Activated CD4-positive, alpha-beta T cell treated with anti-CD3 and anti-CD28 coated beads, Interleukin-2, amount 50 U/mL, for 16 hours (primary cell): ENCODE data around the gene JAKMIP2.
"Not testable (repeated sequence)": the region's sequence is repeated elsewhere in the genome, so short reads cannot be mapped to it uniquely, and the experiment has no call there.

Experiments used
- DNase-seq: peaks from one replicate; pipeline ENCODE4 v3.0.0-alpha.2; 2020

JAKMIP2 gene

DNA sequence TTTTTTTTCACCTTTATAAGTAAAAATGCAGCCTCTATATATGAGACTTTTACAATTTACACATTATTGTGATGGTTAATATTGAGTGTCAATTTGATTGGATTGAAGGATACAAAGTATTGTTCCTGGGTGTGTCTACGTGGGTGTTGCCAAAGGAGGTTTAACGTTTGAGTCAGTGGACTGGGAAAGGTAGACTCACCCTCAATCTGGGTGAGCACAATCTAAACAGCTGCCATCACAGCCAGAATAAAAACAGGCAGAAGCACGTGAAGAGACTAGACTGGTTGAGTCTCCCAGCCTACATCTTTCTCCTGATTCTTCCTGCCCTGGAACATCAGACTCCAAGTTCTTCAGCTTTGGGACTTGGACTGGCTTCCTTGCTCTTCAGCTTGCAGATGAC, 139.9 kb downstream of the JAKMIP2 start:
- DNase-seq = no peak

DNA sequence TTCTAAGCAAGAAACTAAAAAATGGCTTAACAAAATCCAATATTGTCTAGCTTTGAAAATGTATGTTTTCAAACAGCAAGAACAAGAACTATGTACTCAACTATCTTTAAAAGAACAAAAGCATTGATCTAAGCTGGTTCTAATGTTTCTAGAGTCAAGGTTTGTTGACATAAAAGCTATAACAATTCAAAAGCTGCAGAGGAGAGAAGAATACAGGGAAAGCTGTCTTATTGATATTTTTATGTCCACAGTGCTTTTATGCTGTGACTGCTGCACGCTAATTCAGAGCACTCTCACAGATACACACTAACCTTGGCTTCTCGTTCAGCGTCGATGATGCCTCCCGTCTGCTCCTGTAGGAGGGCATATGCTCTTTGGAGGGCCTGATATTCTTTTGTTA, 143.2 kb downstream of the JAKMIP2 start:
- no peak for DNase-seq

DNA sequence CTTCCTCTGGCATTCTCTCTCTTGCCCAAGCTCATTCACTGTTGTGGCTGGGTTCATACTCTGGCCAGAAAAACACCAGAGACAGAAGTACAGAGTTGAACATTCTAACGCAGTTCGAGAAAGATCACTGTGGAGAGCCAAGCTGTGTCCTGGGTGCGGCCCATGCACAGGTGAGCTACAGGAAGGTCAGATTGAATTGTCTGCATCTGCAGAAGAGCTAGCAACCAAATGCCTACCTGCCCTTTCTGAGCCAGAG, 145.9 kb downstream of the JAKMIP2 start:
- no peak for DNase-seq

DNA sequence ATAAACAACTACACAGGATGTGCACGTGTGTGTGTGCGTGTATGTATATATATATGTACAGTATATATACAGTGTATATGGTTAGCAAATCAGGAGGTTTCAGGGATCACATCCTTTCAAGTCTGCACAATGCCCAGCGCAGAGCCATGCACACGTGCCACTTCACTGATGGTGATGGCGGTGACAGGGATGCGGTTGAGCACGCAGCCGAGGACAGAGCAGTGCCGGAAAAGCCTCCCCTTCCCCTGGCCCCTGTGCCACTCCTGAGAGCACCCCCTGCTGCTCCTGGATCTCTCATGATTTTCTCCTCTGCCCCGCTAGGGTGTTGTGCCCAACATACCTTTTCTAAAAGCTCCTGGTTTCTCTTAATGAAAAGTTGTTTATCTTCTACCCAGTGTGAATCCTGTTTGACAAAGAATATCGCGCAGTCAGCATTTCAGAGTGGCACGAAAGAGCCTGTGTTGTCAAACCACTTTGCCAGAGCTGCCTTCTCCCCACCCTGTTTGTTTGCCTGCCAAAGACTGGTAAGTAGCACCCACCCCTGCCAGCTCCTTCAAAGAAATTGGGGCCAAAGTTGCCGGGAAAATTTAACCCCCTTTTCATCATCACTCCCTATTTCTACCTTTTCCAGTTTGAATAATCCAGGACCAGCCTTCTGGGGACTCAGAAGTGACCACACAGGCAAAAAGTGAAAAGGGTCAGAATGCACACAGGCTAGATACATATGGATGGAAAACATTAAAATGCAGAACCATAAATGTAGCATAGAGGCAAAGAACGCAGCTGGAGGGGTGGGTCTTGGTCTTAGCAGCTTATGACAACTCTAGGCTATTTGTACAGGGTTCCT, 146.4 kb downstream of the JAKMIP2 start:
- no peak for DNase-seq

DNA sequence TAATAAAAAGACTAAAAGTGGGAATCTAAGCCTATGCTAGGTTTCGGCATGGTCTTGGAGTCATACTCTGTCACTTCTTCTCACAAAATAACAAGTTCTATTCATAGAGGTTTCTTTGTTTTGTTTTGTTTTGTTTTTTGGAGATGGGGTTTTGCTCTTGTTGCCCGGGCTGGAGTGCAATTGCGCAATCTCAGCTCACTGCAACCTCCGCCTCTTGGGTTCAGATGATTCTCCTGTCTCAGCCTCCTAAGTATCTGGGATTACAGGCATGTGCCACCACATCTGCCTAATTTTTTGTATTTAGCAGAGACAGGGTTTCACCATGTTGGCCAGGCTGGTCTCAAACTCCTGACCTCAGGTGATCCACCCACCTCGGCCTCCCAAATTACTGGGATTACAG, 147.1 kb downstream of the JAKMIP2 start:
- not testable (repeated sequence) for DNase-seq

DNA sequence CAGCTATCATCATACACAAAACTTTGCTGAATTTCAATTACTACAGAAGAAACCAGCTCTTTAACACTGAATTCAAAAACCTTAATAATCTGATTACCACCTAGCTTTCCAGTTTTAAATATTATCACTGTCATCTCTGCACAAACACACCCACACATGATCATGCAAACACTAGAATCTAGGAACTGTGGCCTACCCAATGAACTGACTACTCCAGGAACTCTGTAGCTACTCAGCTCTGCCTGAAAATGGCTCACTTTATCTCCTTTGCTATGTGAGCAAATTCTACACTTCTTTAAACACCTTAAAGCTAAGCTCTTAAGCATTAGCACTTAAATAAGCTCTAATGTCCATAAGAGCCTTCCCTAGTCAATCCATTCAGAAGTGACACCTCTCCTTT, 149.4 kb downstream of the JAKMIP2 start:
- no peak for DNase-seq

DNA sequence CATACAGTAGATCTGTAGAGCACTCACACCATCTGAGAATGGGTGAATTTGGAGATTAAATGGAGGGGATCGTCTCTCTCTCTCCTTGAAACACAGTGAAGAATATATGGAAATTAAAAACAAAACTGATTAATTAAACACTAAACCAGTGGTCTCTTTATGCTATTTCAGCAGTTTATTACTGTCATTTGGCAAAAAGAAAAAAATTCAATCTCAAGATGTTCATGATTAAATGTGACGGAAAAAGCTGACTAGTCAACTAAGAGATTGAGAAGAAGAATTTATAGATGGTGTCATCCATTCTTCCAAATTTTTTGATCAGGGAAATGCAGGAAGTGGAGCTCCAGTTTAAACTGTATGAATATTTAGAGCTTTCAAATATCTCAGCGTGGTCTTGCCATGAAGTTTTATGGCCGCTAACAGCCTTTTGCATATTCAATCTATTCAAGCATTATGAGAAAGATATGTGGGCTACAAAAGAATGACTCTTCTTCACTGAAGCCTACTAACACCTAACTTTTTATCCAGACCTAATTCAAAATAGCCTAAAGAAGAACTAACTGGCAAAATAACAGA, 151.0 kb downstream of the JAKMIP2 start:
- no peak for DNase-seq

DNA sequence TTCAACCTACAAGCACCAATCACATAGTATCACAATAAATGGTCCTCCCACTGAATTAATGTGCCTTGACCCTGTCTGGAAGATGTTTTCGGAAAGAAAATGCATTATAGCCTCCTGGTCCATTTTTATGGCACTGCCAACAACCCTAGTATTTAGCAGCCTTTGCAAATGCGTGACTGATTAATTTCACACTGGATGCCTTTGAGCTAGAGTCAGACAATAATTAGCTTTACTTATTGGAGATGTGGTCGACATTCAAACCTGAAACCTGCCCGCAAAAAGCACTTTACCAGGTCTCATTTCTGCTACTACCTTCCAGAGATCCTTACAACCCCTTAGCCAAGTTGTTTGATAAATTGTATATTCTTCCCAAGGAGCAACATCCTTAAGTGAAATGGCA, 153.3 kb downstream of the JAKMIP2 start:
- DNase-seq = no peak

DNA sequence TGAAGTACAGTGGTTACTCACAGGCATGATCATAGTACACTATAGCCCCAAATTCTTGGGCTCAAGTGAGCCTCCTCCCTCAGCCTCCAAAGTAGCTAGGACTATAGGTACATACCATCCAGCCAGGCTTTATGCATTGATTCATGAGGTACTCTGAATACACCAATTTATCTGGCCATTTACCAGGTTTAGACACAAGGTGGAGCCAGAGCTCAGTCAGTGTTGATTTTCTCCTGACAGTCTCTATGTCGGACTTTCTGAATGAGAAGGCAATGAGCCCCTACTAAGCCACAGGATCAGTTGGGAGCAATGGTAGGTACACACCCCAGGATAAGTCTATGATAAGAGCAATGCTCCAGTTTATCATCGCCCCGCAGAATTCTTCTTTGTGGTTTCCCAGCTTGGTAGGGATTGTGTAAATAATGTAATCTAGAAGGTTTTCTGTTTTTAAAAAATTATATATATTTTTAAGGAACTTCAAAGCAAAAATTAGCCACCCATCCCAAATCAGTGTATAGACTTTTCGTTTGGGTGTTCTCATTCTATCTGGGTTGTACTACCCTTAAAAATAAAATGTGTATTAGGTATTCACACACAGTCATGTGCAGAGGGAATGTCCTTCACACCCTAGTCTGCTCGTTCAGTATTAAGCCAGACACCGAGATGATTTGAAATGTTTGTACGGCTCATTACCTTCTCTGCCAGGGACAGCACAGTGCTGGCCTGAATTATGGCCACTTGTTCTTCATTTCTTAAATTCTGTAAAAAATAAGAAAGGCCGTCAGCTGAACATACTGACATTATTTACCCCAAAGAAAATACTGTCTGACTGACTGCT, 154.3 kb downstream of the JAKMIP2 start:
- peak; percentile 66 for DNase-seq

DNA sequence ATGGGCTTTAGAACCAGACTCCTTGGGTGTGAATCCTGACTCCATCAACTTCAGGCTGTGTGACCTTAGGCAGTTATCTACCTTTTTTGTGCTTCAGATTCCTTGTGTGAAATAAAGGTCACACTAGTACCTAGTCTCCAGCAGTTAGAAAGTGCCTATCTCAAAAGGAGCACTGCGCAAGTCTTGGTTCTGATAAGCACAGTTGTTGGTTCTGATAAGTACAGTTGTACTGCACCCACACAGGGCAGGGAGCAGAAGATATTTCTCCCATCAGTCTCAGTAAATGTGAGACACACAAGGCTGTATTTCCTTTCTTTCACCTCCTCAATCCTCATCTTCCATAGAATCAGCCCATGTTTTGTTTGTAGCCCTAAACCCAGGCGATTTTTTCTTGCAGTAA, 156.1 kb downstream of the JAKMIP2 start:
- DNase-seq = no peak

DNA sequence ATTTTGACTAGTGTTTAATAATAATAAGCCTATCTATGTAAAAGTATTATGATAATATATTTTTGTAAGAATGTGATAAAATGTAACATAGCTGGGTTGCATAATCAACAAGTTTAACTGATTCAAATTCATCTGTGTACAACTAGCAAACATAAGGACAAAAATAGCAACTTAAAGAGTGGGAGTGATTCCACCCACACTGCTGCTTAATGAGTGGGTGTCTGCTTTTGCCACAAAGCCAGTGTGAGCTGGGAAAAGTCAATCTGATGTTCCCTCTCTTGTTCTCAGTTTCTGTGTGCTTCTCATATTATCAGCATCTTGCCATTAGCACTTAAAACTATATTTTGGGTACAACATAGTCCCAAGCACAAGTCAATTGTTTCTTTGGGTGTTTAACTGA, 161.5 kb downstream of the JAKMIP2 start:
- DNase-seq = no peak

DNA sequence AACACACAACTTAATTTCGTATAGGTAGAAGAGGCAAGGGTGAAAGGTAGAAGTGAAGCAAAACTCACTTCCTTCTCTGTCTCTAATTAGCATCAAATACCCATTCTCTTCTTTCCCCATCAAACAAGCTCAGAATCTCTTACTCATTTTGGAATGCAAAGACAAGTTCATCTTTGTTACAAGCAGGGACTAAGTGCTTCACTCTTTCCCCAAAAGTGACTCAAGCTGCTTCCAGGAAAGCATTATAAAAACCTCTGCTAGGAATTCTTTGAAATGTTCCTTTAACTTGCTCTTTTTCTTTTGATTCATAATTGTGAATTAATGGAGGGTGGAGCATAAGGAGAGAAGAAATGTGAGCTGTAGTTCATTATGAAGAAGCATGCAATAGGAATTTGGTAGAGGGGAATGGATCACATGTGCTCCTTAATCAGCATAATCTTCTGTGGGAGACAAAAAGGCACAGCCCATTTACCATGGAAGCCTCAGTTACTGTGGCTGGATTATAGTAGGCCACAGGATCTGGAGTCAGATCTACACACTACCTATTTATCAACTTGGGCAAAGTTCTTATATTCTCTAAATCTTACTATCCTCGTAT, 163.1 kb downstream of the JAKMIP2 start:
- no peak for DNase-seq

DNA sequence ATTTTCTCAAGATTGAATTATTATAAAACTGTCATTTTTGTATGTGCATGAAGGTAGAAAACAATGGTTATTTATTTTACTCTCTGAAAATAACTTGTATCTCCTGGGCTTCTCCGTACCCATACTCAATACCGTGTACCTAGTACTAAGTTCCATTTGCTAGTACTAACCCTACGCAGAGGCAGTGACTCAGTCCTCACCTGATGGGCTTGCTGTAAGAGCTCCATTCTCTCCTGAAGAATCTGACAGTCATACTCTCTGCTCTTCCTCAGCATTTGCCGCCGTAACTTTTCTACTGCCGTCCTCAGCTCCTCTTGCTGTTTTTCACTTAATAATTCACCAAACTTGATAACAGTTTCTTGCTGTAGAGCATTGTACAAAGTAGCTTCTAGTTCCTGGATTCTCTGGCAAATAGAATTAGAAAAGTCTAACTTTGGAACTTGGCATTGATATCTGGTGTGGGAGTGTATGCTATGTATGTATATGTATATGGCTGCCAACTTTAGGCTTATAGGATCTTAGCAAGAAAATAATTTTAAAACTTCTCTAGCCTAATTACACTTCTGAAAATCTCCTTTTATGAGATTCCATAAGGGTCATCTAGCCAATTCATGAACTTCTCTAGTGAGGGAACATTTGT, 164.7 kb downstream of the JAKMIP2 start:
- DNase-seq = no peak

DNA sequence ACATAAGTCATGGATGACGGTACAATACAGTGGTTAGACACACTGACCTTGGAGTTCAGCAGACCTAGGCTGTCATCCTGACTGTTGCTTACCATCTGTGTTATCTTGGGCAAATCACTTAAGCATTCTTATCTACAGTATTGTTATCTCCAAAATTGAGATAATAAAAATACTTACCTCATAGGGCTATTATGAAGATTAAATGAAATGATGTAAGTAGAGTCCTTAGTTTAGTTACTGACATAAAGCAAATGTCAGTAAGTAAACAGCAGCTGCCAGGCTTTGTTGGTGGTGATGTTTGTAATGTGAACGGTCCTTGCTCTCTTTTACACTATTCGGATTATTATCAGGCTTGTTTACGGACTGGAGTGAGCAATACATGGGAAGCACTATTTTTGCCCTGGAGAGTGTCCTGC, 165.3 kb downstream of the JAKMIP2 start:
- no peak for DNase-seq

DNA sequence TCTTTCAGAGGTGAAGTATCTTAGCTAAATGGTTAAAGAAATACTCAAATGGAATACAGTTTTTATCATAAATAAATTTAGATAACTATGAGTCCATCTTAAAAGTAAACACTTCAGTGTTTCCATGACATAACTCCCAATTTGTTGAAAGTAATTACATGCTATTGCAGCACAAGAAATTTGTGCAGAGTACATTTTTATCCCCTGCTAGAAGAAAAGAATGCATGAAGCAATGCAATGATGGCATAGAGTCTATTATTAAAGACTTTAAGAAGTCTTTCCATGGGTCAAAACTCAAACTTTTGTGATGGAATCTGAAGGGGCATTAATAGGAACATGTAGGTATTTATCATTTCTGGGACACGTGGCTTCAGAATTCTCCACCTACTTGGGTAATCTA, 166.1 kb downstream of the JAKMIP2 start:
- DNase-seq = no peak

DNA sequence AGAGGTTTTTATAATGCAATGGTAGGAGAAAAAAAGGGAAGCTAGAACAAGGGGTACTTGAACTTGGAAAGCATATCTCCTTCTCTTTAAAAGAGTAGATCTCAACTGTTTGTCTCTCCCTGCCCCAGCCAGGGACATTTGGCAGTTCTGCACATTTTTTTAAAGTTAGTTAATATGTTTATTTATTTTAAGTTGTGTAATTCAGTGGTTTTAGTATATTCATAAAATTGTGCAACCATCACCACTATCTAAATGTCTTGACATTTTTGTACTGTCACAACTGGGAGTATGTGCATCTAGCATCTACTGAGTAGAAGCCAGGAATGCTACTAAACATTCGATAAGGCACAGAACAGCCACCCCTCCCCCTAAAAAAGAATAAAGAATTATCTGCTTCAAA, 169.2 kb downstream of the JAKMIP2 start:
- DNase-seq = no peak

DNA sequence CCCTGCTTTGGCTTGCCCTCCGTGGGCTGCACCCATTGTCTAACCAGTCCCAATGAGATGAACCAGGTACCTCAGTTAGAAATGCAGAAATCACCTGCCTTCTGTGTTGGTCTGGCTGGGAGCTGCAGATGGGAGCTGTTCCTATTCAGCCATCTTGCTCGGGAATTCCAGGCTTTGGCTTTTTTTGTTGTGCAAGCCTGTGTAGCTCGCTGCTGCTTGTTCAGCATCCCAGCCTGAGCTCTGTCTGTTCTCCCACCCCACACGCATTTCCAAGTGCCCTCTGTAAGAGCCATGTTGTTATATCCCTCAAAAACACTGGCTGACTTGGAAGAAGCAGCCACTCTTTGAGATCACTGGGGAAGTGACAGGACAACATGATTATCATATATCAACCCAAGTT, 171.0 kb downstream of the JAKMIP2 start:
- no peak for DNase-seq

DNA sequence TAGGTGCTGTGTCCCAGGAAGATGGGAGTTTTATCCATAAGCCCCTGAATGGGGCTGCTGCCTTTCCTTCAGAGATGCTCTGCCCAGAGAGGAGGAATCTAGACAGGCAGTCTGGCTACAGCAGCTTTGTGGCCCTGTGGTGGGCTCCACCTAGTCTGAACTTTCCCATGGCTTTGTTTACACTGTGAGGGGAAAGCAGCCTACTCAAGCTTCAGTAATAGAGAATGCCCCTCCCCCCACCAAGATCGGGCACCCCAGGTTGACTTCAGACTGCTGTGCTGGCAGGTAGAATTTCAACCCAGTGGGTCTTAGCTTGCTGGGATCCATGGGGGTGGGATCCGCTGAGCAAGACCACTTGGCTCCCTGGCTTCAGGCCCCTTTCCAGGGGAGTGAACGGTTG, 171.7 kb downstream of the JAKMIP2 start:
- no peak for DNase-seq

DNA sequence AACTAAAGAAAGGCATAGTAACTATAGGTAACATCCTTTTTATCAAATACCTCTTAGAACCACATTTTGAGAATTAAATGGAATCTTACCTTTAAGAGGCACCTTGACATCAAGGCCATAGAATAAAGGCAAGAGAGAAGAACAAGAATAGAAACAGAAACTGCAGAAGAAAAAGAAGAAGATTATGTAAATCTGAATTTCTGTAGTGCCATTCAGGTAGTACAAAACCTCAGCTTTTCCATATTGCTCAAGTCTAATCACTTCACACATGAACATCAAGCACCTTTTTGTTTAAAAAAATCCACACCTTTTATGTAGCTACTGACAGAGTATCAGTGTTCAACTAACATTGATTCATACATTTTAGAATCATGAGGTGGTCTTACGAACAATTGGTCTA, 180.9 kb downstream of the JAKMIP2 start:
- DNase-seq = no peak

DNA sequence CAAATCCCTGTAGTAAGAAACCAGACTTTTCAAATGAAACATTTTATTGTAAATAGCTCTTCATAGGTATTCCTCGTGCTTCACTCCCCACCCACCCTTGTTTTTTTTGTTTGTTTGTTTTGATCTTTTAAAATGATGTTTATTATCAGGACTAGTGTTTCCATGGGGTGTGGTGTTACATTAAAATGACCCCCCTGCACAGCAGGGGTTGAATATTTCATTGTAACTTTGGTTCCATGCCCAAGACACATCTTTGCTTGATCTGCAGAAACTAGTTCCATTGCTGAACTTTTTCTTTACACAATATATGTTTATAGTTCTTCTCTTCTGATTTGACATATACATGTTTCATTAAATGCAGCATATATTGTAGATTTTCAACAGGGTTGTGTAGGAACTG, 191.4 kb downstream of the JAKMIP2 start:
- no peak for DNase-seq

DNA sequence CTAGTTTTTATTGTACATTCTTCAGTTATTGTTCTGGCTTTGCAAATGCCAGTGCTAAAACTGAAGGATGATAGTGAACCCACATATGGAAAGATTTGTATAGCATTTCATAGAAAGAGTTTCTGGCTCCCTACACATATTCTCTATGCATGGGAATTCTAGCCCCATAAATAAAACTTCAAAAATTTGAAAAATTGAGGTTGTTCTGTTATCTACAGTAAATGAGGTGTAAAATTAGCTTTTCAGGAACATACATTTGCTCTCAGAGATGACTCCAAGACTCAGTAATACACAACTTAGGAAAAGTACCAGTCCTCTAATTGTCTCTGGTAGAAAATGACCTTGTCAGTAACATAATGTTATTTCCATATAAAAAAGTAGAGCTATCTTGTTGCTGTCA, 192.4 kb downstream of the JAKMIP2 start:
- DNase-seq = no peak

DNA sequence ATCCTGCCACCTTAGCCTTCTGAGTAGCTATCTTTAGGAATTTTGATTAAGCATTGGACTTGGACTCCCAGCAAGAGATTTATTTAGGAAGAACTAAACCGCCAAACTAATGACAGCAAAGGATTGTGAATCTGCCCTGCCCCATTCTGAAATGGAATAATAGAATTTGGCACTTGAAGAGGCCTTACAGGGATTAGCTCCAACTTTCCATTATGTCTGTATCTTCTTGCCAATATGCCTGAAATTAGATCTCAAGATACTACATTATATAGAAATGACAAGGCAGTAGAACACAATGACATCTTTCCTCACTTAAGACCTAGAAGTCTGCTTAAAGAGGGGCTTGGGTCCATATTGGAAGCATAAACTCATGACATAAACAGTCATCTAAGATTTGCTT, 195.7 kb downstream of the JAKMIP2 start:
- no peak for DNase-seq

DNA sequence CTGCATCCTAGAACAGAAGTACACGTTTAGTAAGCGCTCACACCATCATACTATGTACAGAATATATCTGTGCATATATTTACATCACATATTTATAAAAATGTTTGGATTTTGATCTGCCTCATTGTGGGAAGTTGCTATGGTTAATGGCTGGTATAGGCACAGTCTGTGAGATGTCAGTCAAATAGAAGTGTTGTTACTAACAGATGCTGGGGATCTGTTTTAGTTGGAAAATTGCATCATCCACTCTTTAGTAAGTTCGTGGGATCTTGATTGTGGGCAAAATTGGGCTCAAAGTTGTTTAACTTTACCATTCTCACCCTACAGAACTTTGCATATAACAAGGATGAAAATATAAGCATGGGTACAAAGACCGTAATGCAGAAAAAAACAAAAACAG, 196.3 kb downstream of the JAKMIP2 start:
- DNase-seq = no peak
